ENCODE data around the gene MBTPS1. TPM values are rescaled to one million over a fixed set of nuclear protein-coding genes. Genes with fewer than 3 reads are reported as not detected.

MBTPS1 gene
- total RNA-seq, 3 donors from 2014 or later (not counting 1 experiment from before 2014, with no cell fraction given): 85.2 to 124 (median 113) TPM

GRCh38 chr16:84067640-84068039 is 49.1 kb downstream of the MBTPS1 start:
- Mint-ChIP-seq H3K4me1 (peaks cover 0 to 3% of the 10 kb centered on the region in 2 donors), H3K4me3 (no peak overlapping the region), H3K27me3 (ENCODE audit: low read depth in 2 of 2) (no peaks in the 10 kb centered on the region), H3K9me3 (no peaks in the 10 kb centered on the region), H3K27ac (no peak overlapping the region), H3K36me3 (peaks cover 23% of the 10 kb centered on the region)
- Histone ChIP-seq H3K9me3 (ENCODE audit: control insufficient read depth, insufficient read depth, low read length) (no peaks in the 10 kb centered on the region), H3K27me3 (ENCODE audit: control insufficient read depth, insufficient read depth, low read length) (no peaks in the 10 kb centered on the region), H3K36me3 (ENCODE audit: control insufficient read depth, insufficient read depth, low read length) (peaks cover 87% of the 10 kb centered on the region), H3K4me3 (ENCODE audit: low read length) (no peak overlapping the region), H3K27ac (ENCODE audit: low read length) (no peak overlapping the region), H3K4me1 (ENCODE audit: control insufficient read depth, insufficient read depth, low read length) (peaks cover 4% of the 10 kb centered on the region)
- DNase-seq (no peak), ATAC-seq (no peak)
- WGBS (ENCODE audit: insufficient coverage): 93% methylated on average over 9 of the region's 9 CpGs
- intact Hi-C loops (cut with micrococcal nuclease): no loop called here
- no peak for TF ChIP-seq CTCF (IDR thresholded peaks at IDR 0.05)

GRCh38 chr16:84065536-84066132 is 51.1 kb downstream of the MBTPS1 start:
- no peaks in the 10 kb centered on the region for H3K9me3 ChIP-seq (ENCODE audit: control insufficient read depth, insufficient read depth, low read length)
- TF ChIP-seq CTCF (IDR thresholded peaks at IDR 0.05): peak; percentile 46
- H3K4me3 Mint-ChIP-seq: no peak overlapping the region
- peaks cover 10% of the 10 kb centered on the region for H3K36me3 Mint-ChIP-seq
- no peak overlapping the region for H3K27ac Mint-ChIP-seq
- H3K27me3 Mint-ChIP-seq (ENCODE audit: low read depth in 2 of 2): no peaks in the 10 kb centered on the region
- peaks cover 4% of the 10 kb centered on the region for H3K4me1 ChIP-seq (ENCODE audit: control insufficient read depth, insufficient read depth, low read length)
- no peak overlapping the region for H3K27ac ChIP-seq (ENCODE audit: low read length)
- H3K36me3 ChIP-seq (ENCODE audit: control insufficient read depth, insufficient read depth, low read length): peaks cover 87% of the 10 kb centered on the region
- ATAC-seq: peak in 2 of 3 donors; percentile 34 to 50
- DNase-seq: peak in 1 of 2 donors; percentile 54
- no peak overlapping the region for H3K4me3 ChIP-seq (ENCODE audit: low read length)
- no peaks in the 10 kb centered on the region for H3K27me3 ChIP-seq (ENCODE audit: control insufficient read depth, insufficient read depth, low read length)
- no peaks in the 10 kb centered on the region for H3K9me3 Mint-ChIP-seq
- WGBS (ENCODE audit: insufficient coverage): 74% methylated on average over 9 of the region's 12 CpGs
- intact Hi-C loops (cut with micrococcal nuclease): no loop called here
- H3K4me1 Mint-ChIP-seq: no peaks in the 10 kb centered on the region

- no peak for TF ChIP-seq CTCF (IDR thresholded peaks at IDR 0.05)
- no peak overlapping the region for H3K4me3 Mint-ChIP-seq
- 100% methylated on average over 3 of the region's 4 CpGs for WGBS (ENCODE audit: insufficient coverage)
- DNase-seq: no peak
- no peaks in the 10 kb centered on the region for H3K9me3 ChIP-seq (ENCODE audit: control insufficient read depth, insufficient read depth, low read length)
- no peaks in the 10 kb centered on the region for H3K4me1 Mint-ChIP-seq
- H3K9me3 Mint-ChIP-seq: no peaks in the 10 kb centered on the region
- H3K4me1 ChIP-seq (ENCODE audit: control insufficient read depth, insufficient read depth, low read length): peaks cover 4% of the 10 kb centered on the region
- no peak overlapping the region for H3K27ac Mint-ChIP-seq
- no peak overlapping the region for H3K4me3 ChIP-seq (ENCODE audit: low read length)
- H3K27ac ChIP-seq (ENCODE audit: low read length): no peak overlapping the region
- ATAC-seq: no peak
- H3K27me3 ChIP-seq (ENCODE audit: control insufficient read depth, insufficient read depth, low read length): no peaks in the 10 kb centered on the region
- H3K27me3 Mint-ChIP-seq (ENCODE audit: low read depth in 2 of 2): no peaks in the 10 kb centered on the region
- peaks cover 4% of the 10 kb centered on the region for H3K36me3 Mint-ChIP-seq
- H3K36me3 ChIP-seq (ENCODE audit: control insufficient read depth, insufficient read depth, low read length): peaks cover 87% of the 10 kb centered on the region
- intact Hi-C loops (cut with micrococcal nuclease): no loop called here
These were observed 52.8 kb downstream of the MBTPS1 start for GRCh38 chr16:84063980-84064379.

Measured in natural killer cell (primary cell).